ENCODE data around the gene HDDC3.
"Not testable (repeated sequence)": the region's sequence is repeated elsewhere in the genome, so short reads cannot be mapped to it uniquely, and the experiment has no call there.

HDDC3 gene

DNA sequence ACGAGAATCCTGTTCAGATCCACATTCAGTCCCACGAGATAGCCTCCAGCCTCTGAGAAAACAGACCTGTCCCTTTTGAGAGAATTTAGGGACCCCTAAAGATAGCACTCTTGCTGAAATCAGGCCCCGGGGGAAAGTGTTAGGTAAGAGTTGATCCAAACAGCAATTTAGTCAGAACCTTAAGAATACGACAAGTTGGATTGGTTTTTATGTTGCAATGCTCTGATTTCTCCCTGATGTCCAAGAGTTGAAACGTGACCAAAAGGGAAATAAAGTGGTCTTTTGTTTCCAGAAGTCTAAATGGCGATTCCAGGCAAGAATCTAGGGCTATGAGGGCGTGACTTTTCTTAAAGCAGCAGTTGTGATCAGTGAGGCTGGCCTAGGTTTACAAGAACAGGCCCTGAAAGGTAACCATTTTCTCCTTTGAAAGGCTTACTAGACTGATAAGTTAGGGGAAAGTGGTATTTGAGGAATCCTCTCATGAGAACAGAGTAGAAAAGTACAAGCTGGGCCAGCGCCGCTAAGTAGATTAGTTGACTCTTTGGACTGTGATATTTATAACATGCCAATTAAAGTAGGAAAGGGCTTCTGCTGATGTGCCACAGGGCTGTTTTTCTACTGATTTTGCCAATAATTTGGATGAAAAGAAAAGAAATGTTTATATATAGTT is 24.4 kb downstream of the HDDC3 start:
- DNase-seq = no peak

DNA sequence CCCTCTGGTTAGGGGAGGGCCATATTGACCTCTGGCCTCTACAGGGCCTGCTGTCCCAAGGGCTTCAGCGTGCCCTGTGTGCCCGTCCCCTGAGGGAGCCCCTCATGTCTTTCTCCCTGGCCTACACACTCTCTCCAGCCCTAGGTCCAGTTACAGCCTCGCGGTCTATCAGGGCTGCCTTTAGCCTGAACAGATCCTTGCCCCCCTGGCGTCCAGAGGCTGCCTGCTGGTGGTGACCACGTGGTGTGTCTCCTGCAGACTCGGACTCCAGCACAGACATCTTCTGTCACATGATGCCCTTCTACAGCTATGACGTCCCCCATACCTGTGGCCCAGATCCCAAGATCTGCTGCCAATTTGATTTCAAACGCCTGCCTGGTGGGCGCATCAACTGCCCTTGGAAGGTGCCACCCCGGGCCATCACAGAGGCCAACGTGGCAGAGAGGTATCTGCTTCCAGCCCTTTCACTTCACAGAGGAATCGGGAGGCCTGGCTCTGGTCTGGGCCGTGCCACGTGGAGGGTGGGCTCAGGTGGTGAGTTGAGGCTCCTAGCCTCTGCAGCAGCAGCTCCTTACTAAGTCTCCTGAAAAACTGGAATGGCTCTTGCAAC is 25.2 kb downstream of the HDDC3 start:
- no peak for DNase-seq

GRCh38 chr15:90906181-90906849 is 26.0 kb downstream of the HDDC3 start:
- no peak for DNase-seq

DNA sequence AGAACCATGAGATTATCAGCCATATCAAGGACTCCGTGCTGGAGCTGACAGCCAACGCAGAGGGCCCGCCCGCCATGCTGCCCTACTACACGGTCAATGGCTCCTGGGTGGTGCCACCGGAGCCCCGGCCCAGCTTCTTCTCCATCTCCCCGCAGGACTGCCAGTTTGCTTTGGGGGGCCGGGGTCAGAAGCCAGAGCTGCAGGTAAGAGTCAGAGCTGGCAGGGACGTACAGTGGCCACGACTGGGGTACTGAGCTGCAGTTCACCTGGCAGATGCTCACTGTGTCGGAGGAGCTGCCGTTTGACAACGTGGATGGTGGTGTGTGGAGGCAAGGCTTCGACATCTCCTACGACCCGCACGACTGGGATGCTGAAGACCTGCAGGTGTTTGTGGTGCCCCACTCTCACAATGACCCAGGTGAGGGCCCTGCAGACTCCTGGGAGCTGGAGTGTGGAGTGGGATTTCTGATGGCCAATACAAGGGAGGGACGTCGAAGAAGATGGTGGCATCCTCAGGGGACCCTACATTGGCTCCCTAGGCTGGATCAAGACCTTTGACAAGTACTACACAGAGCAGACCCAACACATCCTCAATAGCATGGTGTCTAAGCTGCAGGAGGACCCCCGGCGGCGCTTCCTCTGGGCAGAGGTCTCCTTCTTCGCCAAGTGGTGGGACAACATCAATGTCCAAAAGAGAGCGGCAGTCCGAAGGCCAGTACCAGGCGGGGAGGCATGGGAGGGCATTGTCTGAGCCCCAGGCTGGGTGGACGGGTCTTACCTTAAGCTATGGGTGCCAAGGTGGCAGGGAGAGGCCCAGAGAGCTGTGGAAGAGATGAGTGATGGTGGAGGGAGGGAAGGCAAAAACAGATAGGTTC is 26.8 kb downstream of the HDDC3 start:
- DNase-seq = no peak

DNA sequence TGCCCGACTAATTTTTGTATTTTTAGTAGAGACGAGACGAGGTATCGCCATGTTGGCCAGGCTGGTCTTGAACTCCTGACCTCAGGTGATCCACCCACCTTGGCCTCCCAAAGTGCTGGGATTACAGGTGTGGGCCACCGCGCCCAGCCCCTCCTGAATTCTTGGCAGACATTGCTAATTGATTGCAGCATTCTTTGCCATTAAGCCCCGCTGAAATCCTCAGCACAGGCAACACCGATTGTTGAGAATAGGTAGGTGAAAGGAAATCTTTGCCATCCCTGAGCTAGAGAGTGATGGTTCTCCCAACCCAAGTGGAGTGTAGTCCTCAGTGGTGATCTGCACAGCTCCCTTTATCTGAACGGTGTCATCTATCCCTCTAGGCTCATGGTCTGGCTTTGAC is 27.6 kb downstream of the HDDC3 start:
- no peak for DNase-seq

GRCh38 chr15:90903733-90904536 is 28.4 kb downstream of the HDDC3 start:
- DNase-seq = no peak

- no peak for DNase-seq
These were observed 29.3 kb downstream of the HDDC3 start, which contains the start of gene MAN2A2 for GRCh38 chr15:90902840-90903732. Gene MAN2A2, plus strand, starts transcription at chr15:90903302. Its CDS starts 906 bp downstream, at chr15:90904208.

DNA sequence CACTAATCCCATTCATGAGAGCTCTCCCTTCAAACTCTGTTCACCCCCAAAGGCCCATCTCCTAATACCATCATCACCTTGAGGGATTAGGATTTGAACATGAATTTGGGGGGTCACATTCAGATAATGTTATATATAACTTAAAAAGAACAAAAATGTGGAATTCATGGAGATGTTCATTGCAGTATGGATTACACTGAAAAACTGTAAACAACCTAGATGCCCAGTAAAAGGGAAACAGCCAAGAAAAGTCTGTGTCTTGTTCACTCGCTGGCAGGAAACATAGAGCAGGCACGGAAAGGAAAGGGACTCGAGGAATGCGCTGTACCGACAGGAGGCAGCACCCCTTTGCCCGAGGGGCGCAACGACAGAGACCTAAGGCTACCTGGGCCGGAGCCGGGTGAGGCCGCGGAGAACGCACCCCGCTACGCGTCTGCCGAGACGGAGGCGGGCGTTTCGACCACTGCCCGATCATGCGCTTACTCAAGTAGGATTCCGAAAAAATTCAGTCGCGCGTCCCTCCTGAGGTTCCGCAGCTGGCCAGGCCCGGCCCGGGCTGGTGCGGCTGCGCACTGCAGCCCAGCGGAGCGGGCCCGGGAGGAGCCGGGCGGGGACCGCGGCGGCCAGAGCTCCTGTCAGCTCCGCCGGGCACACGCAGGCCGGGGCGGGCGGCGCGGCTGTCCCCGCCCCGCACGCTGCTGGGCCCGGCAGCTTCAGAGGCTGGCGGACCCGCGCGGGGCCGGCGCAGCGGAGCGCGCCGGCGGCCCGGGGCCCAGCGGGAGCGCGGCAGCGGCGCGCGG is 30.1 kb downstream of the HDDC3 start:
- peak; percentile 55 for DNase-seq

DNA sequence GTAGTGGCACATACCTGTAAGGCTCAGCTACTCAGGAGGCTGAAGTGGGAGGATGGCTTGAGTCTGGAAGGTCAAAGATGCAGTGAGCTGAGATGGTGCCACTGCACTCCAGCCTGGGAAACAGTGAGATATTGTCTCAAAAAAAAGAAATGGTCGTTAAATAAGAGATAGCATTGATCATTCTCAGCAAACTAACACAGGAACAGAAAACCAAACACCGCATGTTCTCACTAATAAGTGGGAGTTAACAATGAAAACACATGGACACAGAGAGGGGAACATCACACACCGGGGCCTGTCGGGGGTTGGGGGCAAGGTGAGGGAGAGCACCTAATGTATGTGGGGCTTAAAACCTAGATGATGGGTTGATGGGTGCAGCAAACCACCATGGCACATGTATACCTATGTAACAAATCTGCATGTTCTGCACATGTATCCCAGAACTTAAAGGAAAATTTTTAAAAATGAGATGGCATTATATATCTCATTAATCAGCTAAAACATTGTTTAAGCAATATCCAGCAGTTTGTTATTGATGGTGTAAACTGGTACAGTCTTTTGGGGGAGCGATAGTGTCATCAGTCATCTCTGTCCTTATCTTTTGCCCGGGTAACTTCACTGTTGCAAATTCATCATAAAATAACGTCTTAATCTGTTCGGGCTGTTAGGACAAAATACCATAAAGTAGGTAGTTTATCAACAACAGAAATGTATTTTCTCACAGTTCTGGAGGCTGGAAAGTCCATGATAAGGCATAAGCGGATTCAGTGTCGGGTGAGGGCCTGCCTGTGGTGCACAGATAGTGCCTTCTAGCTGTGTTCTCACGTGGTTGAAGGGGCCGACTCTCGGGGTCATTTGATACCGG is 30.9 kb downstream of the HDDC3 start:
- DNase-seq = no peak

DNA sequence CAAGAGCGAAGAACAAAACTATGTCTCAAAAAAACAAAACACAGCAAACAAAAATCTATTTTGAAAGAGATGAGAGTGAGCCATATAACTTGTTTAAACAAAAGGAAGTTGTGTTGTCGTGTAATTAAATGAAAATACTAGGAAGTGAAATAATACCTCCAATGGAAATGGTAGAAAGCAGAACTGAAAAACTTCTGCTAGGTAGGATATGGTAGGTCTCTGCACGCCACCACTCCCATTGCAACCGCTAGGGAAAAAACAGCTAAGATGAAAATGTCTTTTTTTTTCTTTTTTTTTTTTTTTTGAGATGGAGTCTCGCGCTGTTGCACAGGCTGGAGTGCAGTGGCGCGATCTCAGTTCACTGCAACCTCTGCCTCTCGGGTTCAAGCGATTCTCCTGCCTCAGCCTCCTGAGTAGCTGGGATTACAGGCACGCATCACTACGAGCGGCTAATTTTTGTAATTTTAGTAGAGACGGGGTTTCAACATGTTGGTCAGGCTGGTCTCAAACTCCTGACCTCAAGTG is 35.2 kb downstream of the HDDC3 start:
- DNase-seq = not testable (repeated sequence)

- no peak for DNase-seq
These were observed 36.7 kb downstream of the HDDC3 start for GRCh38 chr15:90895571-90896117.

- no peak for DNase-seq
These were observed 38.9 kb downstream of the HDDC3 start for GRCh38 chr15:90893175-90894090.

GRCh38 chr15:90892498-90893174 is 39.7 kb downstream of the HDDC3 start:
- no peak for DNase-seq

GRCh38 chr15:90892023-90892422 is 40.3 kb downstream of the HDDC3 start:
- no peak for DNase-seq

- DNase-seq = no peak
These were observed 40.9 kb downstream of the HDDC3 start for GRCh38 chr15:90891346-90891949.

DNA sequence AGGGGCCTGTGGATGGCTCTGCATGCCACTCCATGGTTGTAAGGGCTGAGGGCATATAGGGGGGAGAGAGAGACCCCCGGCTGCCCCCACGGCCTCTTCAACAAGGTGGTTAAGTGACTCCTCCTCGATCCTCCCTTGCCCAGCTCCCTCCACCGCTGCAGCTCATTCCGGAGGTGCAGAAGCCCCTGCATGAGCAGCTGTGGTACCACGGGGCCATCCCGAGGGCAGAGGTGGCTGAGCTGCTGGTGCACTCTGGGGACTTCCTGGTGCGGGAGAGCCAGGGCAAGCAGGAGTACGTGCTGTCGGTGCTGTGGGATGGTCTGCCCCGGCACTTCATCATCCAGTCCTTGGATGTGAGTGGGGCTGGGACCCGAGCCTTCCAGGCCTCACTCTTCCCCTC is 41.5 kb downstream of the HDDC3 start:
- DNase-seq = no peak

Measured in GOT3 (cell line).